HepG2 (cell line): ENCODE measurements around the gene CD7. TPM values are rescaled to one million over a fixed set of nuclear protein-coding genes. Genes with fewer than 3 reads are reported as not detected.

Experiments used
- ATAC-seq: fragments of 200-7000 bp; cut with Tn5 transposase; 3 replicates; pipeline ENCODE4 v1.9.1; 2020; ENCODE audit warnings: mild to moderate bottlenecking, moderate library complexity
- BruUV-seq: library from RNA; stranded (reverse); fragments of 400-500 nt; replicated peaks from 2 replicates; lab custom pipeline; 2021; lab: Mats Ljungman, UMichigan
- CTCF ChIA-PET: fragments of 300-600 bp; formaldehyde crosslinking; extraction: SDS; loops from one replicate; lab custom pipeline; 2021; ENCODE audit warnings: low total read pairs, inconsistent platforms, low intra/inter-chr PET ratio; lab: Yijun Ruan, JAX
- POLR2A ChIA-PET: fragments of 350-600 bp; sonication (Branson Sonifier 250); formaldehyde crosslinking; loops from one replicate; lab custom pipeline; 2020; ENCODE audit warnings: antibody characterized with exemption, inconsistent platforms; lab: Yijun Ruan, JAX
- DNase-seq: peaks from one replicate; pipeline ENCODE4 v3.0.0-alpha.2; 2015; ENCODE audit warnings: low spot score
- FAIRE-seq: peaks from 3 replicates; lab custom pipeline; 2011; peaks lifted over from hg19 to GRCh38; lab: Jason Lieb, UNC
- H2AFZ ChIP-seq: one replicate; pipeline ENCODE4 v1.6.1; 2011; ENCODE audit warnings: low read length, inconsistent platforms
- H3K27ac ChIP-seq: fragments of 300-600 bp; 3 replicates; pipeline ENCODE4 v1.8.0; 2011; ENCODE audit warnings: mixed run types, mild to moderate bottlenecking, mixed read lengths, low read length, inconsistent platforms; ENCODE audit not compliant: insufficient read depth; ENCODE audit errors: extremely low read length
- H3K27me3 ChIP-seq, 2 experiments: fragments of 200-600 bp in 1 of 2; 2 replicates in 1 of 2; 3 replicates in 1 of 2; pipeline versions ENCODE4 v1.6.0 to v1.8.0; 2011; ENCODE audit warnings: low read length in 2 of 2, mild to moderate bottlenecking in 2 of 2, moderate library complexity in 2 of 2, inconsistent platforms in 1 of 2; ENCODE audit not compliant: insufficient read depth in 2 of 2, control insufficient read depth in 1 of 2
- H3K36me3 ChIP-seq, 2 experiments: fragments of 200-600 bp in 1 of 2; replicated peaks in 1 of 2; 2 replicates in 1 of 2; 3 replicates in 1 of 2; pipeline versions ENCODE4 v1.5.1 to v1.8.0; 2011; ENCODE audit warnings: low read length in 2 of 2, inconsistent platforms in 1 of 2; ENCODE audit not compliant: insufficient read depth in 2 of 2, control insufficient read depth in 1 of 2
- H3K4me1 ChIP-seq: 2 replicates; pipeline ENCODE4 v1.5.1; 2012; ENCODE audit warnings: low read length, inconsistent platforms; ENCODE audit not compliant: insufficient read depth
- H3K4me2 ChIP-seq: 2 replicates; pipeline ENCODE4 v1.6.0; 2011; ENCODE audit warnings: low read depth, low read length, inconsistent platforms
- H3K4me3 ChIP-seq, 3 experiments: fragments of 200-600 bp in 1 of 3; sonication (generic), shearing (Covaris generic) in 1 of 3; replicated peaks in 1 of 3; 2 replicates each; pipeline ENCODE4 v1.5.1; 2011 to 2016; ENCODE audit warnings: low read length in 3 of 3, inconsistent platforms in 2 of 3, low read depth in 2 of 3, mild to moderate bottlenecking in 2 of 3, control low read depth in 1 of 3, mixed read lengths in 1 of 3; ENCODE audit not compliant: insufficient read depth in 1 of 3
- H3K79me2 ChIP-seq: one replicate; pipeline ENCODE4 v1.6.1; 2011; ENCODE audit warnings: low read length, inconsistent platforms; ENCODE audit not compliant: insufficient read depth
- H3K9ac ChIP-seq: 2 replicates; pipeline ENCODE4 v1.6.0; 2011; ENCODE audit warnings: mild to moderate bottlenecking, low read depth, low read length, inconsistent platforms; ENCODE audit not compliant: insufficient read depth
- H3K9me3 ChIP-seq: 2 replicates; pipeline ENCODE4 v1.5.1; 2012; ENCODE audit warnings: mild to moderate bottlenecking, low read length
- H4K20me1 ChIP-seq: 2 replicates; pipeline ENCODE4 v1.6.0; 2011; ENCODE audit warnings: inconsistent platforms, mild to moderate bottlenecking, low read length, moderate library complexity; ENCODE audit not compliant: insufficient read depth
- CREBL2 ChIP-seq: sonication (generic); formaldehyde crosslinking; IDR thresholded peaks from 2 replicates; pipeline ENCODE4 v1.8.1; 2023; ENCODE audit warnings: missing genetic modification reagents, mild to moderate bottlenecking, borderline replicate concordance
- E2F1 ChIP-seq: sonication (generic); formaldehyde crosslinking; IDR thresholded peaks from 2 replicates; pipeline ENCODE4 v1.5.0; 2020; ENCODE audit warnings: missing genetic modification reagents
- ETS1 ChIP-seq: sonication (generic); formaldehyde crosslinking; IDR thresholded peaks from 2 replicates; pipeline ENCODE4 v1.4.0; 2020; ENCODE audit warnings: missing genetic modification reagents
- GLMP ChIP-seq: sonication (generic); formaldehyde crosslinking; IDR thresholded peaks from 2 replicates; pipeline ENCODE4 v1.9.0; 2021; ENCODE audit warnings: missing genetic modification reagents, mild to moderate bottlenecking, borderline replicate concordance
- GRHL1 ChIP-seq: sonication (generic); formaldehyde crosslinking; conservative IDR thresholded peaks from 2 replicates; pipeline ENCODE4 v1.8.0; 2022; ENCODE audit warnings: missing genetic modification reagents
- HES4 ChIP-seq: sonication (generic); formaldehyde crosslinking; IDR thresholded peaks from 2 replicates; pipeline ENCODE4 v1.9.0; 2021; ENCODE audit warnings: mild to moderate bottlenecking, missing genetic modification reagents, borderline replicate concordance
- STAT6 ChIP-seq: sonication (generic); formaldehyde crosslinking; IDR thresholded peaks from 2 replicates; pipeline ENCODE4 v1.4.0; 2020; ENCODE audit warnings: missing genetic modification reagents, mild to moderate bottlenecking, borderline replicate concordance
- ZBTB8A ChIP-seq: sonication (generic); formaldehyde crosslinking; IDR thresholded peaks from 2 replicates; pipeline ENCODE4 v1.4.0; 2020; ENCODE audit warnings: mild to moderate bottlenecking, low read depth, missing genetic modification reagents, borderline replicate concordance
- ZNF20 ChIP-seq: sonication (generic); formaldehyde crosslinking; IDR thresholded peaks from 2 replicates; pipeline ENCODE4 v1.4.0; 2020; ENCODE audit warnings: mild to moderate bottlenecking, moderate library complexity, missing genetic modification reagents
- ZNF256 ChIP-seq: sonication (generic); formaldehyde crosslinking; conservative IDR thresholded peaks from 2 replicates; pipeline ENCODE4 v1.4.0; 2020; ENCODE audit warnings: missing genetic modification reagents
- ZNF691 ChIP-seq: sonication (generic); formaldehyde crosslinking; IDR thresholded peaks from 2 replicates; pipeline ENCODE4 v1.4.0; 2020; ENCODE audit warnings: missing genetic modification reagents, low read depth, mild to moderate bottlenecking, borderline replicate concordance
- WGBS: methylation state at CpG from one replicate; pipeline ENCODE4 v1.1.6; 2017; ENCODE audit warnings: low lambda C conversion rate; 5-methylcytosine and 5-hydroxymethylcytosine counted together
- in situ Hi-C: cut with HindIII; loops from 2 replicates; pipeline ENCODE4 v1.10.0; 2017; ENCODE audit warnings: low pct_unique_long_range_greater_than_20kb; ENCODE audit not compliant: extremely low pct_ligation_motif_present
- intact Hi-C: fragments of 100-400 bp; cut with micrococcal nuclease; formaldehyde crosslinking; loops from one replicate; pipeline ENCODE4 v1.10.0; 2022; ENCODE audit not compliant: unreplicated experiment
- polyA plus RNA-seq, 8 experiments: library from polyadenylated mRNA; depleted of rRNA in 3 of 8; stranded (reverse) in 7 of 8; unstranded in 1 of 8; fragments of >200 nt; fragmentation: Illumina TruSeq in 4 of 8; extraction: Trizol in 4 of 8; gene quantifications; 2 replicates each; pipeline versions ENCODE4 v1.2.1 to v1.2.3, GENCODE V29; 2011 to 2016; ENCODE audit warnings: low read depth in 4 of 8, missing spikeins in 1 of 8, mixed read lengths in 1 of 8; ENCODE audit not compliant: insufficient read depth in 1 of 8
- total RNA-seq, 5 experiments: library from RNA; depleted of rRNA; stranded (reverse); fragments of >200 nt; fragmentation: Illumina TruSeq; extraction: Trizol; gene quantifications; 2 replicates each; pipeline ENCODE4 v1.2.3, GENCODE V29; 2016; ENCODE audit warnings: low read depth in 1 of 5

The CD7 gene
- total and polyA plus RNA-seq, 2 of the 13 experiments (the other 11 are each of a cell fraction or from before 2014, with no cell fraction given) = 67.6 to 76.4 TPM

GRCh38 chr17:82346342-82347300, 29.2 kb upstream of the CD7 start:
- BruUV-seq = TSS peak; percentile 98
- H2AFZ ChIP-seq = no peak overlapping the region
- peak; percentile 99 for FAIRE-seq
- peak; percentile 100 for DNase-seq
- peaks cover 17% of the 10 kb centered on the region for H3K79me2 ChIP-seq
- no peaks in the 10 kb centered on the region for H3K27me3 ChIP-seq
- H4K20me1 ChIP-seq = no peaks in the 10 kb centered on the region
- in situ Hi-C loops = no loop called here
- intact Hi-C loops = loop anchor here (2.0 kb wide), 1 partner anchor 66 kb away; no protein-coding TSS in a partner anchor
- ATAC-seq = peak; percentile 24
- H3K4me3 ChIP-seq = no peak overlapping the region; a peak in 1 of 6 replicates
- no peaks in the 10 kb centered on the region for H3K36me3 ChIP-seq
- WGBS = 25% methylated on average over 26 of the region's 28 CpGs
- H3K9ac ChIP-seq = peak overlapping the region; percentile 66
- H3K27ac ChIP-seq = peak overlapping the region; percentile 83
- H3K4me1 ChIP-seq = peaks cover 94% of the 10 kb centered on the region
- POLR2A ChIA-PET = interaction anchor here (0.8 to 12.3 kb wide), 29 partner anchors 10 to 222 kb away, joined by 3 to 227 read pairs (median 5); partner anchors contain the start of genes CD7 and FOXK2
- no peaks in the 10 kb centered on the region for H3K9me3 ChIP-seq
- CTCF ChIA-PET = no interaction called here
- peak overlapping the region; percentile 58 for H3K4me2 ChIP-seq
- TF ChIP-seq ZNF20 (no peak), ETS1 (peak; percentile 61; the same call in 1 of the 2 replicates), HES4 (CRISPR knock-in tag) (no peak), GRHL1 (CRISPR knock-in tag) (no peak), ZNF691 (no peak; the same call in 1 of the 2 replicates), GLMP (CRISPR knock-in tag) (no peak), CREBL2 (CRISPR knock-in tag) (no peak), ZNF256 (CRISPR knock-in tag) (peak; percentile 79; the same call in 1 of the 2 replicates), E2F1 (CRISPR knock-in tag) (0 out of 2 replicates have a peak, but pooled peaks have one; percentile 43), ZBTB8A (CRISPR knock-in tag) (no peak), STAT6 (peak; percentile 40; the same call in 1 of the 2 replicates)
